C4-2B (cell line): ENCODE measurements around the gene MRC2.
"Not testable (repeated sequence)": the region's sequence is repeated elsewhere in the genome, so short reads cannot be mapped to it uniquely, and the experiment has no call there.

Source experiments
- H3K27ac ChIP-seq: fragments of 450-650 bp; 2 replicates; pipeline ENCODE4 v1.5.1; 2017
- ZFX ChIP-seq: fragments of 450-650 bp; IDR thresholded peaks from 2 replicates; pipeline ENCODE4 v1.6.1; 2017
- TF ChIP-seq, protein P1 (sequence below): fragments of 450-650 bp; conservative IDR thresholded peaks from 2 replicates; pipeline ENCODE4 v1.5.1; 2017; ENCODE audit warnings: mild to moderate bottlenecking

MRC2 gene

DNA sequence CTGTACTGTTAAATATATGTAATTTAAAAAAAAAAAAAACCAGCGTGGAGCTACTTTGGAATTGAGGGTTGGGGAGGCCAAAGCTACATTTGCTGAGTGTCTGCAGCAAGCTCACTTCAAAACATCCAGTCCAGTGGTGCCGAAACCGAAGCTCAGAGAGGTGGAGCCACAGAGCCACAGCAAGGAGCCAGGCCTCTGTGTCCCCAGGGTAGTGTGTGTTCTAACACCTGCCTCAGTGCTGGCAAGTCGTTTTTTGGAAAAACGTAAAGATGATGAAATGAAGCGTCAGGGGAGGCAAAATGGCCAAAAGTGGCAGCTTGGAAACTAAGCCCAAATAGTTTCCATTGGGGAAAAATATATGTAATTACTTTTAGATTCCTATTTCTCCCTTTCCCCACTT lies 36.1 kb upstream of the MRC2 start:
- TF ChIP-seq, protein P1, sequence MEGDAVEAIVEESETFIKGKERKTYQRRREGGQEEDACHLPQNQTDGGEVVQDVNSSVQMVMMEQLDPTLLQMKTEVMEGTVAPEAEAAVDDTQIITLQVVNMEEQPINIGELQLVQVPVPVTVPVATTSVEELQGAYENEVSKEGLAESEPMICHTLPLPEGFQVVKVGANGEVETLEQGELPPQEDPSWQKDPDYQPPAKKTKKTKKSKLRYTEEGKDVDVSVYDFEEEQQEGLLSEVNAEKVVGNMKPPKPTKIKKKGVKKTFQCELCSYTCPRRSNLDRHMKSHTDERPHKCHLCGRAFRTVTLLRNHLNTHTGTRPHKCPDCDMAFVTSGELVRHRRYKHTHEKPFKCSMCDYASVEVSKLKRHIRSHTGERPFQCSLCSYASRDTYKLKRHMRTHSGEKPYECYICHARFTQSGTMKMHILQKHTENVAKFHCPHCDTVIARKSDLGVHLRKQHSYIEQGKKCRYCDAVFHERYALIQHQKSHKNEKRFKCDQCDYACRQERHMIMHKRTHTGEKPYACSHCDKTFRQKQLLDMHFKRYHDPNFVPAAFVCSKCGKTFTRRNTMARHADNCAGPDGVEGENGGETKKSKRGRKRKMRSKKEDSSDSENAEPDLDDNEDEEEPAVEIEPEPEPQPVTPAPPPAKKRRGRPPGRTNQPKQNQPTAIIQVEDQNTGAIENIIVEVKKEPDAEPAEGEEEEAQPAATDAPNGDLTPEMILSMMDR = no peak
- TF ChIP-seq ZFX = no peak
- H3K27ac ChIP-seq = no peak overlapping the region

DNA sequence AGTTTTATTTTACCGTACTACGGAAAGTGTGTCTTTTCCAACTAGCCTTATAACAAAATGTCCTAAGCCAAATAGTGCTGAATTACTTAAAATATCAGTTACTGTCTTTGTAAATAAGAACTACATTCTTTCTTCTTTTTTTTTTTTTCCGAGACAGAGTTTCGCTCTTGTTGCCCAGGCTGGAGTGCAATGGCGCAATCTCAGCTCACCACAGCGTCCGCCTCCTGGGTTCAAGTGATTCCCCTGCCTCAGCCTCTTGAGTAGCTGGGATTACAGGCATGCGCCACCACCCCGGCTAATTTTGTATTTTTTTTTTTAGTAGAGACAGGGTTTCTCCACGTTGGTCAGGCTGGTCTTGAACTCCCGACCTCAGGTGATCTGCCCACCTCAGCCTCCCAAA lies 35.6 kb upstream of the MRC2 start:
- not testable (repeated sequence) for H3K27ac ChIP-seq

DNA sequence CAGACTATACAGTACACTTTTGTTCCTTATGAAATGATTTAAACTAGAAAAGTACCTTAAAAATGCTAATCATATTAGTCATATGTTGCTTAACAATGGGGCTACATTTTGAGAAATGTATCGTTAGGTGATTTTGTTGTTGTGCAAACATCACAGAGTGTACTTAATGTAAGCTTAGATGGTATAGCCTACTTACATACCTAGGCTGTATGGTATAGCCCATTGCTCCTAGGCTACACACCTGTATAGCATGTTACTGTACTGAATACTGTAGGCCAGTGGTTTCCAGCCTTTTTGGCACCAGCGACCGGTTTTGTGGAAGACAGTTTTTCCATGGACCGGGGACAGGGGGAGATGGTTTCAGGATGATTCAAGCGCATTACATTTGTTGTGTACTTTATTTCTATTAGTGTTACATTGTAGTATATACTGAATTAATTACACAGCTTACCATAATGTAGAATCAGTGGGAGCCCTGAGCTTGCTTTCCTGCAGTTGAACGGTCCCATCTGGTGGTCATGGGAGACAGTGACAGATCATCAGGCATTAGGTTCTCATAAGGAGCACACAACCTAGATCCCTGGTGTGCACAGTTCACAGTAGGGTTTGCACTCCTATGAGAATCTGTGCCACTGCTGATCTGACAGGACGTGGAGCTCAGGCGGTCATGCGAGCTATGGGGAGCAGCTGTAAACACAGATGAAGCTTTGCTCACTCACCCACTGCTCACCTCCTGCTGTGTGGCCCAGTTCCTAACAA lies 35.0 kb upstream of the MRC2 start:
- no peak overlapping the region for H3K27ac ChIP-seq
- TF ChIP-seq ZFX = no peak
- TF ChIP-seq, protein P1 = no peak

DNA sequence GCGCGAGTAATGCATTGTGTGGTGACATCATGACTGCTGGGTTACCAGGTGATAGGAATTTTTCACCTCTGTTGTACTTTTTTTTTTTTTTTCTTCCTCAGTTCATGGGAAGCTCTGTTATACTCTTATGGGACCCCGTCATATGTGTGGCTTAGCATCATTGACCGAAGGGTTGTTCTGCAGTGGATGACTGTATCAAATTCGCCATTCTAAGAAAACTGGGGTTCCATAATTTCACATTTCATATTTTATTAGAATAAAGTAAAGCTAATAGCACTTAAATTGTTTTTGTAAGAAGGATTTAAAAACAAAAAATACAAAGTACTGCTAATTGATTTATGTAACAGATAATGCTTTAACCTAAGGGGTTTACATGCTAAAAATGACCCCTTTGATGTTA lies 32.0 kb upstream of the MRC2 start:
- no peak for TF ChIP-seq ZFX
- TF ChIP-seq, protein P1 = no peak
- no peak overlapping the region for H3K27ac ChIP-seq

DNA sequence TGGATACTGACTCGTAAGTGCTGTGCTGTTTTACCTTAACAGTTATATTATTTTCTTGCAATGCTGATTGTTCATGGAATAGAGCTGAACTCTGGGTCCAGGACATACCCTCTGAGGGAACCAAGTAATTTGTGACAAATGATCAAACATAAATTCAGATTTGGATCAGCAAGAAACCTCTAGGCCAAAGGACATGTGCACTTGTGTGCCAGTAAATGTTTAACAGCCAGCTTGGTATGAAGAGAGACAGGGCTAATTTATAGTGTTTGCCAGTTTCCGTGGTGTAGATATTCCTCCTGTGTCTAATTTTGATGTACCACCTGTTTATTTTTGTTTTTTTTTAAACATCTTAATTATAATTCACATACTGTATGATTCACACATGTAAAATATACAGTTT lies 30.8 kb upstream of the MRC2 start:
- no peak for TF ChIP-seq ZFX
- TF ChIP-seq, protein P1 = no peak

DNA sequence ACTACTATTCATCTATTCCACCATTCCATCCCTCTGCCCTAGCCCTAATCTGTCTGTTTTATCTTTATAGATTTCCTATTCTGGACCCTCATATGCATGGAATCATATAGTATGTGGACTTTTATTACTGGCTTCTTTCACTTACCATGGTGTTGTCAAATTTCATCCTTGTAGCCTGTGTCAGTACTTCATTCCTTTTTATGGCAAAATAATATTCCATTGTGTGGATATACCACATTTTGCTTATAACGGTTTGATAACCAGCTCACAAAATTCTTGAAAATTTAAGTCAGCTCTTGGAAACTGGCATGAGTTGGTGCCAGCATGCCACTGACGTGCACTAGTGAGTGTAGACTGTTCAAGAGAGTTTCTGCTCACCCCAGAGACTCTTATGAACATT lies 30.3 kb upstream of the MRC2 start:
- H3K27ac ChIP-seq = no peak overlapping the region
- TF ChIP-seq, protein P1 = no peak
- no peak for TF ChIP-seq ZFX

More for the DNA sequence above, 30.8 kb upstream of the MRC2 start:
- no peak overlapping the region for H3K27ac ChIP-seq

DNA sequence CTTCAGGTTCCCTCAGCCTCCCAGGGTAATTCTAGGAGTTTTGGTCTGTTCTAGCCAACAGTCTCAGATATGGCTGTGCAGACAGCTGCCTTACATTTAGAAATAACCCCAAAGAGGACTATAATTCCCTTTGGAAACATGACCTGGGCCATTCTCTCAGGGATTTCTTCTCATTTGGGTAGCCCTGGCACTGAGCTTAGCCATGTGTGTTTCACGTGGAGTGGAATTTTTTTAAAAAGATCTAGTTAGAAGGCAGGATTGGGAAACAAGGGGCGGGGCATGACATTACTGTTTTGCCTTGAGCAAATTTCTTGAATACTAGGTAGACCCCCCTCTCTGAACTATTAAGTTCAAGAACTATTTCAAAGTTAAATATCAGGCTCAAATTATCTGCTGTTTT lies 29.6 kb upstream of the MRC2 start:
- no peak overlapping the region for H3K27ac ChIP-seq
- TF ChIP-seq, protein P1 = no peak
- no peak for TF ChIP-seq ZFX

DNA sequence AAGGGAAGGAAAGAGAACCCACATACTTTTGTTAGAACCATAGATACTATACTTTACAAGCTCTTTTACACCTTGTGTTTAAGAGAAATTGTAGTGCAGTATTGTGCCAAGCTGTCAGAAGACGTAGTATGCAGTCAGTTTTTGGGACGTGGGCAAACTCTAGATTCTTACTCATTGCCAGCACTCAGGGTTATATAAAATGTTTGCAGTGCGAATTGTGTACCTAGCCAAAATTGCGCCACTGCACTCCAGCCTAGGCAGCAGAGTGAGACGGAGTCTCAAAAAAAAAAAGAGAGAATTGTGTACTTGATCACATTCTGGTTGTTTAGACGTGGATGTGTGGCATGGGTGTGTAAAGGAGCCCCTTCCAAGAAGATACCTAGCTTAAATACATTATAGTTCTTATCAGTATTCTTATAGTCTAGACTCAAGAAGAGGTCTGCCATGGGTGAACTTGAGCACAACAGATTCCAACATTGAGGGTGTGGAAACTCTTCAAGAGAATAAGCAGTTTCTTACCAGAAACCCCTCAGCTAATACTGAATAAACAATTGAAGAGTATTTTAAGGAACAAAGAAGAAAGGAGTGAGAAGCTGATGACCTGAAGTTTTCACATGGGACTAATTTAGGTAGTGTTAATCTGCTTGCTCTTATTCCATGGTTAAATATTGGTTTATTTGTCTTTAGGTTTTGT lies 27.4 kb upstream of the MRC2 start:
- TF ChIP-seq ZFX = no peak
- TF ChIP-seq, protein P1 = no peak
- no peak overlapping the region for H3K27ac ChIP-seq
